ENCODE measurements around the gene TMEM253. TPM values are rescaled to one million over a fixed set of nuclear protein-coding genes. Genes with fewer than 3 reads are reported as not detected.
A peak's percentile ranks its signal among the peaks of the same experiment; 100 is the strongest.

The TMEM253 gene
- total RNA-seq, 1 experiment from 2014 or later: 0.50 TPM

- no peak for DNase-seq (ENCODE audit: low read depth)
Observed at GRCh38 chr14:21089877-21090193, 11.0 kb upstream of the TMEM253 start.

GRCh38 chr14:21090194-21090939 is 10.5 kb upstream of the TMEM253 start:
- DNase-seq (ENCODE audit: low read depth): no peak

GRCh38 chr14:21090940-21091663 is 9.8 kb upstream of the TMEM253 start:
- DNase-seq (ENCODE audit: low read depth): no peak

GRCh38 chr14:21091821-21092272 is 9.0 kb upstream of the TMEM253 start:
- DNase-seq (ENCODE audit: low read depth): no peak

- DNase-seq (ENCODE audit: low read depth): peak; percentile 61
Observed at GRCh38 chr14:21092273-21093011, 8.4 kb upstream of the TMEM253 start.

- no peak for DNase-seq (ENCODE audit: low read depth)
Observed at GRCh38 chr14:21093018-21093417, 7.8 kb upstream of the TMEM253 start.

- no peak for DNase-seq (ENCODE audit: low read depth)
Observed at GRCh38 chr14:21093769-21094681, 6.8 kb upstream of the TMEM253 start.

- no peak for DNase-seq (ENCODE audit: low read depth)
Observed at GRCh38 chr14:21095430-21096205, 5.2 kb upstream of the TMEM253 start.

GRCh38 chr14:21096438-21096837 is 4.4 kb upstream of the TMEM253 start:
- DNase-seq (ENCODE audit: low read depth): no peak

GRCh38 chr14:21096978-21097635 is 3.8 kb upstream of the TMEM253 start:
- DNase-seq (ENCODE audit: low read depth): no peak

GRCh38 chr14:21097636-21098075 is 3.2 kb upstream of the TMEM253 start:
- no peak for DNase-seq (ENCODE audit: low read depth)

- peak; percentile 53 for DNase-seq (ENCODE audit: low read depth)
Observed at GRCh38 chr14:21098076-21098891, 2.6 kb upstream of the TMEM253 start, which contains the start of gene ZNF219. TSS of gene ZNF219 (minus strand) at chr14:21098655. CDS start at chr14:21093591, 5,064 bp downstream.

- no peak for DNase-seq (ENCODE audit: low read depth)
Observed at GRCh38 chr14:21098892-21099595, 1.8 kb upstream of the TMEM253 start.

GRCh38 chr14:21099596-21099985 is 1.3 kb upstream of the TMEM253 start:
- DNase-seq (ENCODE audit: low read depth): no peak

GRCh38 chr14:21101802-21102413 is 1.0 kb downstream of the TMEM253 start:
- DNase-seq (ENCODE audit: low read depth): no peak

GRCh38 chr14:21102521-21103410 is 1.9 kb downstream of the TMEM253 start:
- no peak for DNase-seq (ENCODE audit: low read depth)

- no peak for DNase-seq (ENCODE audit: low read depth)
Observed at GRCh38 chr14:21103411-21103709, 2.5 kb downstream of the TMEM253 start.
